Measurements from ENCODE around the gene KCMF1. TPM values are rescaled to one million over a fixed set of nuclear protein-coding genes. Genes with fewer than 3 reads are reported as not detected.

KCMF1 gene
- polyA plus RNA-seq, 1 of the 3 experiments (the other 2 are of a cell fraction) = 37.0 TPM

DNA sequence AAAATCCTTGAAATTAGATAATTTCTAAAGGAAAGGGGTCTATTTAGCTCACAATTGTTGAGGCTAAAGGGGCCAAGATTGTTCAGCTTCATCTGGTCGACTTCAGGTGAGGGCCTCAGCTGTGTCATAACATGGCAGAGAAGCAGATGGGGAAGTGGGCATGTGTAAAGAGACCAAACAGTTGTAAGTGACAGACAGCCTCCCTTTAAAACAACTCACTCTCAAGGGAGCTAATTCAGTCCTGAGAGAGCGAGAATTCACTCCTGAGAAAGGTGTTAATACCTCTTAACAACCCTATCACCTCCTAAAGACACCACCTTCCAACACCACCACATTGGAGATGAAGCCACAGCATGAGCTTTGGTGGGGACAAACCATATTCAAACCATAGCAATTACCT is 62.4 kb downstream of the KCMF1 start:
- DNase-seq = no peak
- 91% methylated on average over 2 of the region's 2 CpGs for WGBS (ENCODE audit: low lambda C conversion rate)
- H3K36me3 ChIP-seq (replicated peaks in 1 of 2; ENCODE audit: control insufficient read depth in 1 of 2, insufficient read depth in 2 of 2, low read length in 1 of 2) = peaks cover 28 to 68% of the 10 kb centered on the region in 2 experiments
- no peak overlapping the region for H3K4me2 ChIP-seq
- H3K27me3 ChIP-seq (ENCODE audit: insufficient read depth) = no peaks in the 10 kb centered on the region
- no peaks in the 10 kb centered on the region for H3K9me3 ChIP-seq
- H3K27ac ChIP-seq (ENCODE audit: low read depth in 2 of 2, low read length in 1 of 2) = peak overlapping the region in 1 of 2 experiments; percentile 48; a peak in 2 of 4 replicates
- CTCF ChIA-PET = interaction anchor here (0.9 to 3.0 kb wide), 4 partner anchors 10 to 265 kb away, joined by 3 to 15 read pairs (median 6); no protein-coding TSS in a partner anchor
- H4K20me1 ChIP-seq (ENCODE audit: insufficient read depth) = peaks cover 42% of the 10 kb centered on the region
- H2AFZ ChIP-seq (ENCODE audit: low read depth) = no peak overlapping the region
- H3K79me2 ChIP-seq (ENCODE audit: insufficient read depth) = peaks cover 84% of the 10 kb centered on the region
- no peak overlapping the region for H3K9ac ChIP-seq
- H3F3A ChIP-seq (replicated peaks; ENCODE audit: insufficient read depth) = peaks cover 4% of the 10 kb centered on the region
- no peaks in the 10 kb centered on the region for H3K9me2 ChIP-seq
- TF ChIP-seq, protein P1, sequence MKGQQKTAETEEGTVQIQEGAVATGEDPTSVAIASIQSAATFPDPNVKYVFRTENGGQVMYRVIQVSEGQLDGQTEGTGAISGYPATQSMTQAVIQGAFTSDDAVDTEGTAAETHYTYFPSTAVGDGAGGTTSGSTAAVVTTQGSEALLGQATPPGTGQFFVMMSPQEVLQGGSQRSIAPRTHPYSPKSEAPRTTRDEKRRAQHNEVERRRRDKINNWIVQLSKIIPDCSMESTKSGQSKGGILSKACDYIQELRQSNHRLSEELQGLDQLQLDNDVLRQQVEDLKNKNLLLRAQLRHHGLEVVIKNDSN (IDR thresholded peaks at IDR 0.05; ENCODE audit: borderline replicate concordance, low read depth) = no peak
- TF ChIP-seq SIN3A (IDR thresholded peaks at IDR 0.05; ENCODE audit: borderline replicate concordance, low read depth, low read length) = no peak
- no peak for TF ChIP-seq JUND (IDR thresholded peaks at IDR 0.05)
- no peak for TF ChIP-seq FOSL2 (IDR thresholded peaks at IDR 0.05; ENCODE audit: borderline replicate concordance, low read depth)
- TF ChIP-seq RXRA (IDR thresholded peaks at IDR 0.05; ENCODE audit: borderline replicate concordance, low read depth) = no peak
- no peak for TF ChIP-seq GATA2 (CRISPR knock-in tag; IDR thresholded peaks at IDR 0.05)
- TF ChIP-seq USF2 (IDR thresholded peaks at IDR 0.05; ENCODE audit: borderline replicate concordance, low read depth, low read length) = no peak
- no peak for TF ChIP-seq TCF12 (IDR thresholded peaks at IDR 0.05)
- no peak for TF ChIP-seq REST (IDR thresholded peaks at IDR 0.05; ENCODE audit: low read depth, low read length)
- TF ChIP-seq POLR2AphosphoS5 (IDR thresholded peaks at IDR 0.05; ENCODE audit: low read depth, low read length) = no peak
- TF ChIP-seq ELF1 (IDR thresholded peaks at IDR 0.05) = no peak
- TF ChIP-seq TEAD4 (IDR thresholded peaks at IDR 0.05; ENCODE audit: borderline replicate concordance, insufficient read depth) = no peak
- TF ChIP-seq NRF1 (IDR thresholded peaks at IDR 0.05; ENCODE audit: low read depth, low read length) = no peak
- no peak for TF ChIP-seq EZH2phosphoT487 (IDR thresholded peaks at IDR 0.05; ENCODE audit: borderline replicate concordance, low read depth)
- TF ChIP-seq, protein P2, sequence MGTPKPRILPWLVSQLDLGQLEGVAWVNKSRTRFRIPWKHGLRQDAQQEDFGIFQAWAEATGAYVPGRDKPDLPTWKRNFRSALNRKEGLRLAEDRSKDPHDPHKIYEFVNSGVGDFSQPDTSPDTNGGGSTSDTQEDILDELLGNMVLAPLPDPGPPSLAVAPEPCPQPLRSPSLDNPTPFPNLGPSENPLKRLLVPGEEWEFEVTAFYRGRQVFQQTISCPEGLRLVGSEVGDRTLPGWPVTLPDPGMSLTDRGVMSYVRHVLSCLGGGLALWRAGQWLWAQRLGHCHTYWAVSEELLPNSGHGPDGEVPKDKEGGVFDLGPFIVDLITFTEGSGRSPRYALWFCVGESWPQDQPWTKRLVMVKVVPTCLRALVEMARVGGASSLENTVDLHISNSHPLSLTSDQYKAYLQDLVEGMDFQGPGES (IDR thresholded peaks at IDR 0.05; ENCODE audit: low read depth, low read length) = no peak
- no peak for TF ChIP-seq TAF1 (IDR thresholded peaks at IDR 0.05; ENCODE audit: borderline replicate concordance, low read depth, low read length)
- TF ChIP-seq FOXJ3 (CRISPR knock-in tag; IDR thresholded peaks at IDR 0.05) = no peak
- POLR2A ChIA-PET = no interaction called here
- peaks cover 0 to 12% of the 10 kb centered on the region in 2 experiments; a peak in 2 of 4 replicates for H3K4me1 ChIP-seq (ENCODE audit: control insufficient read depth in 1 of 2, insufficient read depth in 2 of 2, low read depth in 1 of 2, low read length in 1 of 2)
- no peak overlapping the region for H3K4me3 ChIP-seq (ENCODE audit: low read depth in 2 of 2, low read length in 1 of 2)
